Neutrophil (primary cell): Measurements from ENCODE around the gene EGFR.

Experiments
- H3K27ac ChIP-seq: fragments of 200-600 bp; sonication (generic); 2 replicates; pipeline ENCODE4 v1.5.1; 2016; ENCODE audit warnings: mild to moderate bottlenecking, moderate library complexity
- H3K27me3 ChIP-seq: fragments of 200-600 bp; sonication (generic); 2 replicates; pipeline ENCODE4 v1.6.0; 2016; ENCODE audit warnings: mild to moderate bottlenecking
- H3K36me3 ChIP-seq: fragments of 200-600 bp; sonication (generic); 2 replicates; pipeline ENCODE4 v1.5.1; 2017
- H3K4me1 ChIP-seq, 2 experiments: fragments of 200-600 bp in 1 of 2; sonication (generic) in 1 of 2; 1 replicate in 1 of 2; 2 replicates in 1 of 2; pipeline versions ENCODE4 v1.5.1 to v1.6.1; 2013 to 2016; ENCODE audit warnings: low read depth in 1 of 2, low read length in 1 of 2, mild to moderate bottlenecking in 1 of 2, moderate library complexity in 1 of 2; ENCODE audit not compliant: control insufficient read depth in 1 of 2, insufficient read depth in 1 of 2
- H3K4me3 ChIP-seq, 2 experiments: fragments of 200-600 bp in 1 of 2; sonication (generic) in 1 of 2; 1 replicate in 1 of 2; 2 replicates in 1 of 2; pipeline ENCODE4 v1.5.1; 2013 to 2016; ENCODE audit warnings: low read depth in 1 of 2, low read length in 1 of 2, mild to moderate bottlenecking in 1 of 2, moderate library complexity in 1 of 2
- H3K9me3 ChIP-seq: fragments of 200-600 bp; sonication (generic); 2 replicates; pipeline ENCODE4 v1.5.1; 2016
- TF ChIP-seq, protein P1 (sequence below): fragments of 200-600 bp; sonication (generic); IDR thresholded peaks from 2 replicates; pipeline ENCODE4 v1.5.1; 2016; ENCODE audit warnings: antibody characterized with exemption

The EGFR gene

GRCh38 chr7:55018361-55019190, at the start of gene EGFR:
EGFR (plus strand) TSS chr7:55019017; CDS start chr7:55019278, 261 bp downstream.
- Histone ChIP-seq H3K4me3 (no peak within 1 kb of the TSS), H3K4me1 (no peaks in the 10 kb centered on the region), H3K27ac (no peak within 1 kb of the TSS), H3K36me3 (no peaks in the 10 kb centered on the region), H3K9me3 (no peaks in the 10 kb centered on the region), H3K27me3 (peaks cover 87% of the 10 kb centered on the region)
- TF ChIP-seq, protein P1, sequence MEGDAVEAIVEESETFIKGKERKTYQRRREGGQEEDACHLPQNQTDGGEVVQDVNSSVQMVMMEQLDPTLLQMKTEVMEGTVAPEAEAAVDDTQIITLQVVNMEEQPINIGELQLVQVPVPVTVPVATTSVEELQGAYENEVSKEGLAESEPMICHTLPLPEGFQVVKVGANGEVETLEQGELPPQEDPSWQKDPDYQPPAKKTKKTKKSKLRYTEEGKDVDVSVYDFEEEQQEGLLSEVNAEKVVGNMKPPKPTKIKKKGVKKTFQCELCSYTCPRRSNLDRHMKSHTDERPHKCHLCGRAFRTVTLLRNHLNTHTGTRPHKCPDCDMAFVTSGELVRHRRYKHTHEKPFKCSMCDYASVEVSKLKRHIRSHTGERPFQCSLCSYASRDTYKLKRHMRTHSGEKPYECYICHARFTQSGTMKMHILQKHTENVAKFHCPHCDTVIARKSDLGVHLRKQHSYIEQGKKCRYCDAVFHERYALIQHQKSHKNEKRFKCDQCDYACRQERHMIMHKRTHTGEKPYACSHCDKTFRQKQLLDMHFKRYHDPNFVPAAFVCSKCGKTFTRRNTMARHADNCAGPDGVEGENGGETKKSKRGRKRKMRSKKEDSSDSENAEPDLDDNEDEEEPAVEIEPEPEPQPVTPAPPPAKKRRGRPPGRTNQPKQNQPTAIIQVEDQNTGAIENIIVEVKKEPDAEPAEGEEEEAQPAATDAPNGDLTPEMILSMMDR = no peak

GRCh38 chr7:54969208-54969967, 49.4 kb upstream of the EGFR start:
- Histone ChIP-seq H3K4me3 (no peak overlapping the region), H3K27ac (no peak overlapping the region), H3K36me3 (no peaks in the 10 kb centered on the region), H3K9me3 (no peaks in the 10 kb centered on the region), H3K4me1 (no peaks in the 10 kb centered on the region), H3K27me3 (no peaks in the 10 kb centered on the region)
- TF ChIP-seq, protein P1 = no peak

DNA sequence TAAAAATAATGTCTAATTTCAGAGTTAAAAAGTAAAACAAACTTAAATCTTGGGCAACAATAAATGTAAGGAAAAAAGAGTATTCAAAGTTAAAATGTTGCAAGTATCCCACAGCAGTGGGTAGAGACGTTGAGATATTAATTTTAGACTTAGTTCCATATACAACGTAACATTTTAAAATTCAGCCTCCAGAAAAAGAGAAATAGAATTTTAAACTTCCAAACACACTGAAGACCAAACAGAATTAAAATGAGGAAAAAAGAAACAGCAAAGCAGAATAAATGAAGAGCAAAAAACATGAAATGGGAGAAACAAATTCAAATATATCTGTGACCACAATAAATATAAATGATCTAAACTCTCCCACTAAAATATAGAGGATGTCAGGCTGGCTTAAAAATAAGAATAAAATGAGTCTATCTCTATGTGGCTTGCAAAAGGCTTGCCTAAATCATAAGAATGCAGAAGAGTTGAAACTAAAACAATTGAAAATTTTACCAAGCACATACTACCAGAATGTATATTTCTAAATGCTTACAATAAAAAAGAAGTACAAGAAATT, 46.0 kb upstream of the EGFR start:
- no peaks in the 10 kb centered on the region for H3K27me3 ChIP-seq

DNA sequence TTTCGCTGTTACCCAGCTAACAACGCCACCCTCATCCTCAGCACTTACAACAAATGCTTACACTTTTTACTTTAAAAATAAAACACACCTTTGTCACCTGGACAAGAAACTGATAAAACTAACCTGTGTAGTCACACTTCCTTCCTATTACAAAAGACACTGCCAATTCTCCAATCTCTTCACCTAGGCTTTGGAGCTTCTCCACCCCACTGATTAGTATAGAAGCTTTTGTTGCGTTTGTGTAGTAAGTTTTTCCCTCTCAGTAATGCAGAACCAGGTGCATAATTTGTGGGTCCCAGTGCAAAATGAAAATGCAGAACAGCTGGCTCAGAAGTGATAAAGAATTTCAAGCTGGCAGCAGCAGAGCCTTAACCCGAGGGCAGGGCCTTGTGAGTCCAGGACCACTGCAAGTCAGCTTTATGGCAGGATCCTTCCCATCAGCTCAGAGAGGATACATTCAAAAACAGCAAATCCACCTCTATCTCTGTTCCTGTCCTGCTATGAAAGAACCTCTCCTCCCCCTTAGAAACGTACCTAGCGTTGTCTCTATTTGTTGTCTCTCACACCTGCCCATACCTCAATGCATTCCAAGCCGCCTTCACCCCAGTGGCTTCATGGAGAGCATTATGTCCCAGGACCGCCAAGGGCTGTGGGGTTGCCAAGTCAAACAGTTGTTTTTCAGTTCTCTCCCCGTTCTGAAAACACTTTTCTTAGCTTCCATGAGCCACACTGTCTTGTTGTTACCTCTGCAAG, 40.3 kb upstream of the EGFR start:
- TF ChIP-seq, protein P1 = no peak
- no peak overlapping the region for H3K27ac ChIP-seq
- no peaks in the 10 kb centered on the region for H3K9me3 ChIP-seq
- H3K4me1 ChIP-seq = no peaks in the 10 kb centered on the region
- H3K4me3 ChIP-seq = no peak overlapping the region
- H3K27me3 ChIP-seq = no peaks in the 10 kb centered on the region
- H3K36me3 ChIP-seq = no peaks in the 10 kb centered on the region

More for the DNA sequence above, 46.0 kb upstream of the EGFR start:
- H3K4me1 ChIP-seq = no peaks in the 10 kb centered on the region
- H3K9me3 ChIP-seq = no peaks in the 10 kb centered on the region
- no peak overlapping the region for H3K4me3 ChIP-seq
- TF ChIP-seq, protein P1 = no peak
- H3K27ac ChIP-seq = no peak overlapping the region
- H3K36me3 ChIP-seq = no peaks in the 10 kb centered on the region

GRCh38 chr7:54980521-54980920, 38.3 kb upstream of the EGFR start:
- H3K4me3 ChIP-seq = no peak overlapping the region
- no peaks in the 10 kb centered on the region for H3K9me3 ChIP-seq
- no peaks in the 10 kb centered on the region for H3K27me3 ChIP-seq
- no peaks in the 10 kb centered on the region for H3K4me1 ChIP-seq
- no peak overlapping the region for H3K27ac ChIP-seq
- TF ChIP-seq, protein P1 = no peak
- H3K36me3 ChIP-seq = no peaks in the 10 kb centered on the region
